ENCODE results near the gene SENP7.
"Not testable (repeated sequence)": the region's sequence is repeated elsewhere in the genome, so short reads cannot be mapped to it uniquely, and the experiment has no call there.

The SENP7 gene

GRCh38 chr3:101501783-101502182 is 11.2 kb downstream of the SENP7 start:
- H3K4me1 ChIP-seq (ENCODE audit: insufficient read depth, insufficient read length): no peaks in the 10 kb centered on the region
- DNase-seq (ENCODE audit: low read depth, low spot score): no peak
- no peaks in the 10 kb centered on the region for H3K9me3 ChIP-seq (ENCODE audit: insufficient read depth, low read length)
- no peaks in the 10 kb centered on the region for H3K27me3 ChIP-seq (ENCODE audit: insufficient read depth, insufficient read length)
- no peak overlapping the region for H3K9ac ChIP-seq (ENCODE audit: insufficient read length, low read depth)
- no peak overlapping the region for H3K4me3 ChIP-seq (ENCODE audit: insufficient read length, low read depth)
- no peaks in the 10 kb centered on the region for H3K36me3 ChIP-seq (ENCODE audit: insufficient read depth, insufficient read length, low read length)
- no peak for TF ChIP-seq ZNF274 (IDR thresholded peaks at IDR 0.05; ENCODE audit: low read depth, low read length)
- TF ChIP-seq SUZ12 (IDR thresholded peaks at IDR 0.05; ENCODE audit: extremely low read depth, insufficient read depth, insufficient read length): no peak
- no peak for TF ChIP-seq YY1 (IDR thresholded peaks at IDR 0.05; ENCODE audit: insufficient read depth, insufficient read length)

DNA sequence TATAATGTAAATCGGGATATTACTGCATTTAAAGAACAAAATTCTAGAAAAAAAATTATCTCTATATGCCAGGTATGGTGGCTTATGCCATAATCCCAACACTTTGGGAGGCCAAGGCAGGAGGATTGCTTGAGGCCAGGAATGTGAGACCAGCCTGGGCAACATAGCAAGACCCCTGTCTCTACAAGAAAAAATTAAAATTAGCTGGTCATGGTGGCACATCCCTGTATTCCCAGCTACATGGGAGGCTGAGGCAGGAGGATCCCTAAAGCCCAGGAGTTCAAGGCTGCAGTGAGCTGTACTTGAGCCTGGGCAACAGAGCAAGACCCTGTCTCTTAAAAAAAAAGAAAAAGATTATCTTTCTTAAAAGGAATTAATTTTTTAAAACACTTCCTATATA is 12.8 kb downstream of the SENP7 start:
- H3K36me3 ChIP-seq (ENCODE audit: insufficient read depth, insufficient read length, low read length): no peaks in the 10 kb centered on the region
- DNase-seq (ENCODE audit: low read depth, low spot score): no peak
- H3K9ac ChIP-seq (ENCODE audit: insufficient read length, low read depth): no peak overlapping the region
- H3K9me3 ChIP-seq (ENCODE audit: insufficient read depth, low read length): no peaks in the 10 kb centered on the region
- H3K27me3 ChIP-seq (ENCODE audit: insufficient read depth, insufficient read length): no peaks in the 10 kb centered on the region
- no peaks in the 10 kb centered on the region for H3K4me1 ChIP-seq (ENCODE audit: insufficient read depth, insufficient read length)
- no peak overlapping the region for H3K4me3 ChIP-seq (ENCODE audit: insufficient read length, low read depth)
- no peak for TF ChIP-seq ZNF274 (IDR thresholded peaks at IDR 0.05; ENCODE audit: low read depth, low read length)
- no peak for TF ChIP-seq YY1 (IDR thresholded peaks at IDR 0.05; ENCODE audit: insufficient read depth, insufficient read length)
- no peak for TF ChIP-seq SUZ12 (IDR thresholded peaks at IDR 0.05; ENCODE audit: extremely low read depth, insufficient read depth, insufficient read length)

- Histone ChIP-seq H3K4me3 (ENCODE audit: insufficient read length, low read depth) (no peak overlapping the region), H3K9me3 (ENCODE audit: insufficient read depth, low read length) (no peaks in the 10 kb centered on the region), H3K9ac (ENCODE audit: insufficient read length, low read depth) (no peak overlapping the region), H3K4me1 (ENCODE audit: insufficient read depth, insufficient read length) (no peaks in the 10 kb centered on the region), H3K27me3 (ENCODE audit: insufficient read depth, insufficient read length) (no peaks in the 10 kb centered on the region), H3K36me3 (ENCODE audit: insufficient read depth, insufficient read length, low read length) (no peaks in the 10 kb centered on the region)
- no peak for DNase-seq (ENCODE audit: low read depth, low spot score)
- TF ChIP-seq YY1 (IDR thresholded peaks at IDR 0.05; ENCODE audit: insufficient read depth, insufficient read length) (no peak), SUZ12 (IDR thresholded peaks at IDR 0.05; ENCODE audit: extremely low read depth, insufficient read depth, insufficient read length) (no peak), ZNF274 (IDR thresholded peaks at IDR 0.05; ENCODE audit: low read depth, low read length) (no peak)
These were observed 15.2 kb downstream of the SENP7 start for GRCh38 chr3:101497803-101498202.

- Histone ChIP-seq H3K4me3 (ENCODE audit: insufficient read length, low read depth) (no peak overlapping the region), H3K27me3 (ENCODE audit: insufficient read depth, insufficient read length) (no peaks in the 10 kb centered on the region), H3K9ac (ENCODE audit: insufficient read length, low read depth) (no peak overlapping the region), H3K36me3 (ENCODE audit: insufficient read depth, insufficient read length, low read length) (no peaks in the 10 kb centered on the region), H3K9me3 (ENCODE audit: insufficient read depth, low read length) (no peaks in the 10 kb centered on the region), H3K4me1 (ENCODE audit: insufficient read depth, insufficient read length) (no peaks in the 10 kb centered on the region)
- TF ChIP-seq SUZ12 (IDR thresholded peaks at IDR 0.05; ENCODE audit: extremely low read depth, insufficient read depth, insufficient read length) (no peak), YY1 (IDR thresholded peaks at IDR 0.05; ENCODE audit: insufficient read depth, insufficient read length) (no peak), ZNF274 (IDR thresholded peaks at IDR 0.05; ENCODE audit: low read depth, low read length) (no peak)
- no peak for DNase-seq (ENCODE audit: low read depth, low spot score)
These were observed 17.5 kb downstream of the SENP7 start for GRCh38 chr3:101495552-101495951.

DNA sequence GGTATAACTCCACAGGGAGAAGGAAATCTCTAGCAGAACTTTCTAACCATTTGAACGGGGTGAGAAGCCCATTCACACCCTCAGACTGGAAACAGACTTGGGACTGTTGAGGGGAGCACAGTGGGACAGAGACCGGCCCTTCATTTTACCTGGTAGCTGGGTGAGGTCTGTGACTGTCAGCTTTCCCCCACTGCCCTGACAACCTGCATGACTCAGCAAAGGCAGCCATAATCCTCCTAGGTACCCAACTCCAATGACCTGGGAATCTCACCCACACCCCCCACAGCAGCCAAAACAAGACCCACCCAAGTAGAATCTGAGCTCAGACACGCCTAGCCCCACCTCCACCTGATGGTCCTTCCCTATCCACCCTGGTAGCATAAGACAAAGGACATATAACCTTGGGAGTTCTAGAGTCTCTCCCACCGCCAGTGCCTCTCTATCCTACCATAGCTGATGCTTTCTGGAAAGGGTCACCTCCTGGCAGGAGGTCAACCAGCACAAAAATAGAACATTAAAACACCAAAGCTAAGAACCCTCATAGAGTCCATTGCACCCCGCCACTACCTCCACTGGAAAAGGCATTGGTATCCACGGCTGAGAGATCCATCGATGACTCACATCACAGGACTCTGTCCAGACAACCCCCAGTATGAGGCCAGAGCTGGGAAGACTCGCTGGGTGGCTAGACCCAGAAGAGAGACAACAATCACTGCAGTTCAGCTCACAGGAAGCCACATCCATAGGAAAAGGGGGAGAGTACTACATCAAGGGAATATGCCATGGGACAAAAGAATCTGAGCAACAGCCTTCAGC is 28.0 kb downstream of the SENP7 start:
- no peak for DNase-seq (ENCODE audit: low read depth, low spot score)
- no peak overlapping the region for H3K4me3 ChIP-seq (ENCODE audit: insufficient read length, low read depth)
- H3K27me3 ChIP-seq (ENCODE audit: insufficient read depth, insufficient read length): no peaks in the 10 kb centered on the region
- no peaks in the 10 kb centered on the region for H3K4me1 ChIP-seq (ENCODE audit: insufficient read depth, insufficient read length)
- peaks cover 5% of the 10 kb centered on the region; the same call in 1 of the 2 replicates for H3K9me3 ChIP-seq (ENCODE audit: insufficient read depth, low read length)
- H3K9ac ChIP-seq (ENCODE audit: insufficient read length, low read depth): no peak overlapping the region
- TF ChIP-seq ZNF274 (IDR thresholded peaks at IDR 0.05; ENCODE audit: low read depth, low read length): no peak
- no peak for TF ChIP-seq SUZ12 (IDR thresholded peaks at IDR 0.05; ENCODE audit: extremely low read depth, insufficient read depth, insufficient read length)
- TF ChIP-seq YY1 (IDR thresholded peaks at IDR 0.05; ENCODE audit: insufficient read depth, insufficient read length): no peak
- H3K36me3 ChIP-seq (ENCODE audit: insufficient read depth, insufficient read length, low read length): no peaks in the 10 kb centered on the region

DNA sequence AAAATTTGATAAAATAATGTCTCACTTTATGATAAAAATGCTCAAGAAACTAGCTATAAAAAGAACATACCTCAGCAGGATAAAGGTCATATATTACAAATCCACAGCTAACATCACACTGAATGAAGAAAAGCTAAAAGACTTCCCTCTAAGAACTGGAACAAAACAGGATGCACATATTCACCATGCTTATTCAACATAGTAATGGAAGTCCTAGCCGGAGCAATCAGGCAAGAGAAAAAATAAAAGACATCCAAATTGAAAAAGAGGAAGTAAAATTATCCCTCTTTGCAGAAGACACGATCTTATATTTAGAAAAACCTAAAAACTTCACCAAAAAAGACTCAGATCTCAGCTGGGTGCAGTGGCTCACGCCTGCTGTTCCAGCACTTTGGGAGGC is 34.0 kb downstream of the SENP7 start:
- DNase-seq (ENCODE audit: low read depth, low spot score): no peak
- H3K9ac ChIP-seq (ENCODE audit: insufficient read length, low read depth): no peak overlapping the region
- no peak overlapping the region for H3K4me3 ChIP-seq (ENCODE audit: insufficient read length, low read depth)
- TF ChIP-seq ZNF274 (IDR thresholded peaks at IDR 0.05; ENCODE audit: low read depth, low read length) (no peak), YY1 (IDR thresholded peaks at IDR 0.05; ENCODE audit: insufficient read depth, insufficient read length) (no peak), SUZ12 (IDR thresholded peaks at IDR 0.05; ENCODE audit: extremely low read depth, insufficient read depth, insufficient read length) (no peak)
- no peaks in the 10 kb centered on the region for H3K36me3 ChIP-seq (ENCODE audit: insufficient read depth, insufficient read length, low read length)
- H3K9me3 ChIP-seq (ENCODE audit: insufficient read depth, low read length): peaks cover 5% of the 10 kb centered on the region; the same call in 1 of the 2 replicates
- no peaks in the 10 kb centered on the region for H3K27me3 ChIP-seq (ENCODE audit: insufficient read depth, insufficient read length)
- H3K4me1 ChIP-seq (ENCODE audit: insufficient read depth, insufficient read length): no peaks in the 10 kb centered on the region

DNA sequence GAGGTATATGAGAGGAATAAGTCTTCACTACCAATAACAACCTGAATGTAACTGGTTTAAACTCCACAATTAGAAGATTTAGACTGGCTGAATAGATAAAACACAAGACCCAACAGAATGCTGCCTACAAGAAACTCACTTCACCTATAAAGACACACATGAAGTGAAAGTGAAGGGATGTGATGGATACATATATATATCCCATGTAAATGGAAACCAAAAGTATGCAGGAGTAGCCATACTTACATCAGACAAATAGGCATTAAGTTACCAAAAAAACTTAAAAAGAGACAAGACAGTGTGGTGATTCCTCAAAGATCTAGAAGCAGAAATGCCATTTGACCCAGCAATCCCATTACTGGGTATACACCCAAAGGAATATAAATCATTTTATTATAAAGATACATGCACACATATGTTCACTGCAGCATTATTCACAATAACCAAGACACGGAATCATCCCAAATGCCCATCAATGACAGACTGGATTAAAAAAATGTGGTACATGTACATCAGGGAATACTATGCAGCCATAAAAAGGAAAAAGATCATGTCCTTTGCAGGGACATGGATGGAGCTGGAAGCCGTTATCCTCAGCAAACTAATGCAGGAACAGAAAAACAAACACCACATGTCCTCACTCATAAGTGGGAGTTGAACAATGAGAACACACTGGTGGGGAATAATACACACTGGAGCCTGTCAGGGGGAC is 38.0 kb downstream of the SENP7 start:
- H3K36me3 ChIP-seq (ENCODE audit: insufficient read depth, insufficient read length, low read length); H3K9me3 ChIP-seq (ENCODE audit: insufficient read depth, low read length); H3K27me3 ChIP-seq (ENCODE audit: insufficient read depth, insufficient read length); H3K4me3 ChIP-seq (ENCODE audit: insufficient read length, low read depth); DNase-seq (ENCODE audit: low read depth, low spot score); H3K9ac ChIP-seq (ENCODE audit: insufficient read length, low read depth); H3K4me1 ChIP-seq (ENCODE audit: insufficient read depth, insufficient read length): not testable (repeated sequence)

DNA sequence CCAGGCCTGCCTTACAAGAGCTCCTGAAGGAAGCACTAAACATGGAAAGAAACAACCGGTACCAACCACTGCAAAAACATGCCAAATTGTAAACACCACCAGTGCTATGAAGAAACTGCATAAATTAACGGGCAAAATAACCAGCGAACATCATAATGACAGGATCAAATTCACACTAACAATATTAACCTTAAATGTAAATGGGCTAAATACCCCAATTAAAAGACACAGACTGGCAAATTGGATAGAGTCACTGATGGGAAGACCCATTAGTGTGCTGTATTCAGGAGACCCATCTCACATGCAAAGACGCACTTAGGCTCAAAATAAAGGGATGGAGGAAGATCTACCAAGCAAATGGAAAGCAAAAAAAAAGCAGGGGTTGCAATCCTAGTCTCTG is 44.3 kb downstream of the SENP7 start:
- not testable (repeated sequence) for H3K36me3 ChIP-seq (ENCODE audit: insufficient read depth, insufficient read length, low read length); H3K4me3 ChIP-seq (ENCODE audit: insufficient read length, low read depth); H3K9me3 ChIP-seq (ENCODE audit: insufficient read depth, low read length); DNase-seq (ENCODE audit: low read depth, low spot score); H3K27me3 ChIP-seq (ENCODE audit: insufficient read depth, insufficient read length); H3K9ac ChIP-seq (ENCODE audit: insufficient read length, low read depth); H3K4me1 ChIP-seq (ENCODE audit: insufficient read depth, insufficient read length)

- H3K4me1 ChIP-seq (ENCODE audit: insufficient read depth, insufficient read length); H3K36me3 ChIP-seq (ENCODE audit: insufficient read depth, insufficient read length, low read length); H3K9ac ChIP-seq (ENCODE audit: insufficient read length, low read depth); DNase-seq (ENCODE audit: low read depth, low spot score); H3K4me3 ChIP-seq (ENCODE audit: insufficient read length, low read depth); H3K9me3 ChIP-seq (ENCODE audit: insufficient read depth, low read length); H3K27me3 ChIP-seq (ENCODE audit: insufficient read depth, insufficient read length): not testable (repeated sequence)
These were observed 45.7 kb downstream of the SENP7 start for GRCh38 chr3:101467310-101467663.
